Stimulated activated CD4-positive, alpha-beta T cell treated with anti-CD3 and anti-CD28 coated beads, Interleukin-1b, Interleukin-23, amount 100 ng/mL, for 24 hours (primary cell): ENCODE data around the gene BBC3.

Source experiments
- DNase-seq, 4 experiments: peaks; one replicate each; pipeline ENCODE4 v3.0.0-alpha.2; 2020; ENCODE audit warnings: low read depth in 4 of 4, low spot score in 1 of 4

Gene BBC3

GRCh38 chr19:47197141-47197540 lies 33.9 kb downstream of the BBC3 start:
- no peak for DNase-seq

- no peak for DNase-seq
Observed at GRCh38 chr19:47195434-47195833, 35.6 kb downstream of the BBC3 start.

- peak in 3 of 4 experiments; percentile 15 to 51 (median 42) for DNase-seq
Observed at GRCh38 chr19:47190167-47190727, 40.8 kb downstream of the BBC3 start.

GRCh38 chr19:47188507-47189033 lies 42.4 kb downstream of the BBC3 start:
- DNase-seq, result no peak

GRCh38 chr19:47187797-47188196 lies 43.2 kb downstream of the BBC3 start:
- DNase-seq, result no peak

- no peak for DNase-seq
Observed at GRCh38 chr19:47187335-47187655, 43.7 kb downstream of the BBC3 start.

- DNase-seq, result peak; percentile 51 to 80 (median 71)
Observed at GRCh38 chr19:47186446-47187334, 44.3 kb downstream of the BBC3 start.

- DNase-seq, result no peak
Observed at GRCh38 chr19:47183601-47184000, 47.4 kb downstream of the BBC3 start.

- no peak for DNase-seq
Observed at GRCh38 chr19:47179653-47180310, 51.2 kb downstream of the BBC3 start.

- peak in 1 of 4 experiments; percentile 15 for DNase-seq
Observed at GRCh38 chr19:47176627-47177090, 54.3 kb downstream of the BBC3 start.

GRCh38 chr19:47176071-47176626 lies 54.9 kb downstream of the BBC3 start:
- no peak for DNase-seq

- no peak for DNase-seq
Observed at GRCh38 chr19:47172666-47173455, 58.1 kb downstream of the BBC3 start.
